CD14-positive monocyte (primary cell): ENCODE results near the gene CTDSPL. TPM values are rescaled to one million over a fixed set of nuclear protein-coding genes. Genes with fewer than 3 reads are reported as not detected.

Experiments
- DNase-seq, 3 donors: peaks; one replicate each; pipeline ENCODE4 v3.0.0-alpha.2; 2011 to 2022
- H2AFZ ChIP-seq: 2 replicates; pipeline ENCODE4 v1.6.0; 2012; ENCODE audit warnings: mild to moderate bottlenecking, low read depth, low read length, inconsistent platforms; ENCODE audit not compliant: insufficient read depth, poor library complexity, severe bottlenecking
- H3K27ac ChIP-seq, 2 donors: 1 replicate in 1 of 2; 2 replicates in 1 of 2; pipeline ENCODE4 v1.5.1; 2012 to 2013; ENCODE audit warnings: low read length in 2 of 2, control low read depth in 1 of 2, inconsistent platforms in 1 of 2, low read depth in 1 of 2, mild to moderate bottlenecking in 1 of 2
- H3K27me3 ChIP-seq, 2 donors: one replicate each; pipeline versions ENCODE4 v1.6.0 to v1.6.1; 2011 to 2013; ENCODE audit warnings: low read length in 2 of 2; ENCODE audit not compliant: control insufficient read depth in 2 of 2, insufficient read depth in 2 of 2
- H3K36me3 ChIP-seq, 2 donors: replicated peaks in 1 of 2; 1 replicate in 1 of 2; 2 replicates in 1 of 2; pipeline versions ENCODE4 v1.5.1 to v1.6.1; 2012 to 2013; ENCODE audit warnings: low read length in 2 of 2, control low read depth in 1 of 2, inconsistent platforms in 1 of 2, mild to moderate bottlenecking in 1 of 2; ENCODE audit not compliant: insufficient read depth in 2 of 2, control insufficient read depth in 1 of 2
- H3K4me1 ChIP-seq, 2 donors: 1 replicate in 1 of 2; 2 replicates in 1 of 2; pipeline versions ENCODE4 v1.5.1 to v1.6.1; 2012 to 2013; ENCODE audit warnings: low read length in 2 of 2, control low read depth in 1 of 2, inconsistent platforms in 1 of 2, mild to moderate bottlenecking in 1 of 2, moderate library complexity in 1 of 2; ENCODE audit not compliant: insufficient read depth in 2 of 2, control insufficient read depth in 1 of 2
- H3K4me2 ChIP-seq: replicated peaks from 2 replicates; pipeline ENCODE3; 2012; ENCODE audit warnings: low read length, moderate library complexity, mild to moderate bottlenecking; ENCODE audit not compliant: poor library complexity, severe bottlenecking; ENCODE audit errors: extremely low read depth
- H3K4me3 ChIP-seq, 3 experiments: fragments of 200-600 bp in 1 of 3; sonication (generic) in 1 of 3; replicated peaks in 1 of 3; 1 replicate in 2 of 3; 2 replicates in 1 of 3; pipeline ENCODE4 v1.5.1; 2011 to 2013; ENCODE audit warnings: low read length in 3 of 3, mild to moderate bottlenecking in 3 of 3, control low read depth in 2 of 3, low read depth in 2 of 3, inconsistent platforms in 1 of 3, moderate library complexity in 1 of 3
- H3K79me2 ChIP-seq: 2 replicates; pipeline ENCODE4 v1.6.0; 2012; ENCODE audit warnings: mild to moderate bottlenecking, control low read depth, inconsistent platforms, low read length, moderate library complexity; ENCODE audit not compliant: insufficient read depth
- H3K9ac ChIP-seq: 2 replicates; pipeline ENCODE4 v1.6.0; 2017; ENCODE audit warnings: low read length, mild to moderate bottlenecking; ENCODE audit not compliant: insufficient read depth, poor library complexity, severe bottlenecking
- H3K9me3 ChIP-seq, 2 donors: replicated peaks in 1 of 2; 1 replicate in 1 of 2; 2 replicates in 1 of 2; pipeline versions ENCODE4 v1.5.1 to v1.6.1; 2012 to 2013; ENCODE audit warnings: low read length in 2 of 2, control low read depth in 1 of 2; ENCODE audit not compliant: control insufficient read depth in 1 of 2, insufficient read depth in 1 of 2
- H4K20me1 ChIP-seq: 2 replicates; pipeline ENCODE4 v1.6.0; 2012; ENCODE audit warnings: mild to moderate bottlenecking, low read length, control low read depth, moderate library complexity; ENCODE audit not compliant: insufficient read depth
- H3K27ac Mint-ChIP-seq, 7 donors: one replicate each; pipeline ENCODE4 v1.8.0; 2020; ENCODE audit warnings: mild to moderate bottlenecking in 7 of 7, mixed read lengths in 7 of 7, moderate library complexity in 6 of 7, inconsistent platforms in 2 of 7
- H3K27me3 Mint-ChIP-seq, 3 donors: one replicate each; pipeline ENCODE4 v1.8.0; 2021 to 2022; ENCODE audit warnings: low read depth in 3 of 3, mild to moderate bottlenecking in 3 of 3, mixed read lengths in 3 of 3, moderate library complexity in 3 of 3, inconsistent platforms in 1 of 3
- H3K36me3 Mint-ChIP-seq, 2 donors: one replicate each; pipeline ENCODE4 v1.8.0; 2020; ENCODE audit warnings: mixed read lengths in 2 of 2, inconsistent platforms in 1 of 2, mild to moderate bottlenecking in 1 of 2
- H3K4me1 Mint-ChIP-seq: one replicate; pipeline ENCODE4 v1.8.0; 2020; ENCODE audit warnings: mild to moderate bottlenecking, mixed read lengths
- H3K4me3 Mint-ChIP-seq, 2 donors: one replicate each; pipeline ENCODE4 v1.8.0; 2020; ENCODE audit warnings: mild to moderate bottlenecking in 2 of 2, mixed read lengths in 2 of 2, moderate library complexity in 1 of 2
- H3K9me3 Mint-ChIP-seq, 7 donors: one replicate each; pipeline ENCODE4 v1.8.0; 2020 to 2022; ENCODE audit warnings: mixed read lengths in 7 of 7, mild to moderate bottlenecking in 6 of 7, moderate library complexity in 6 of 7, inconsistent platforms in 2 of 7
- CTCF ChIP-seq: fragments of 200-600 bp; IDR thresholded peaks from one replicate; pipeline ENCODE4 v1.8.0; 2022; ENCODE audit warnings: antibody characterized with exemption, mild to moderate bottlenecking
- WGBS: methylation state at CpG from one replicate; pipeline ENCODE4 v1.1.5; 2013; ENCODE audit warnings: missing lambda C conversion rate; ENCODE audit not compliant: insufficient coverage; 5-methylcytosine and 5-hydroxymethylcytosine counted together
- intact Hi-C, 2 donors: fragments of 100-400 bp; cut with micrococcal nuclease; formaldehyde crosslinking; loops; one replicate each; pipeline versions ENCODE4 v1.15.0 to v1.15.1; 2023
- polyA plus RNA-seq, 3 donors: library from polyadenylated mRNA; depleted of rRNA in 1 of 3; unstranded in 2 of 3; stranded (reverse) in 1 of 3; fragments of 300-500 nt in 2 of 3; fragments of >200 nt in 1 of 3; fragmentation: Illumina TruSeq in 2 of 3; gene quantifications; 1 replicate in 2 of 3; 2 replicates in 1 of 3; pipeline ENCODE4 v1.2.3, GENCODE V29; 2012 to 2021

CTDSPL gene
- polyA plus RNA-seq, 3 donors, result 0.15 to 0.69 (median 0.33) TPM

- Histone ChIP-seq H3K36me3 (no peaks in the 10 kb centered on the region), H3K27me3 (no peaks in the 10 kb centered on the region), H3K27ac (no peak overlapping the region), H3K4me1 (no peaks in the 10 kb centered on the region), H4K20me1 (no peaks in the 10 kb centered on the region), H3K9me3 (no peaks in the 10 kb centered on the region), H2AFZ (no peak overlapping the region), H3K79me2 (no peaks in the 10 kb centered on the region), H3K9ac (no peak overlapping the region), H3K4me2 (no peak overlapping the region), H3K4me3 (no peak overlapping the region)
- no peak for TF ChIP-seq CTCF
- intact Hi-C loops, result no loop called here
- WGBS, result no CpG with 5 or more reads among the region's 9 CpGs
- H3K9me3 Mint-ChIP-seq, result peaks cover 0 to 3% (median 0%) of the 10 kb centered on the region in 7 donors
- peaks cover 0 to 4% (median 0%) of the 10 kb centered on the region in 3 donors for H3K27me3 Mint-ChIP-seq
- no peaks in the 10 kb centered on the region for H3K36me3 Mint-ChIP-seq
- no peak overlapping the region for H3K4me3 Mint-ChIP-seq
- no peak for DNase-seq
- H3K27ac Mint-ChIP-seq, result no peak overlapping the region
- no peaks in the 10 kb centered on the region for H3K4me1 Mint-ChIP-seq
Measured at GRCh38 chr3:37824090-37824953, 37.4 kb upstream of the CTDSPL start.

- H3K36me3 ChIP-seq, result no peaks in the 10 kb centered on the region
- Mint-ChIP-seq H3K9me3 (peaks cover 0 to 5% (median 0%) of the 10 kb centered on the region in 7 donors), H3K4me1 (no peaks in the 10 kb centered on the region), H3K4me3 (no peak overlapping the region), H3K27me3 (peaks cover 0 to 4% (median 0%) of the 10 kb centered on the region in 3 donors), H3K36me3 (no peaks in the 10 kb centered on the region), H3K27ac (no peak overlapping the region)
- no peak overlapping the region for H3K9ac ChIP-seq
- H3K9me3 ChIP-seq, result no peaks in the 10 kb centered on the region
- no peak overlapping the region for H3K27ac ChIP-seq
- H2AFZ ChIP-seq, result no peak overlapping the region
- no peak for DNase-seq
- WGBS, result no CpG with 5 or more reads among the region's 1 CpG
- no peaks in the 10 kb centered on the region for H4K20me1 ChIP-seq
- no peaks in the 10 kb centered on the region for H3K4me1 ChIP-seq
- H3K4me2 ChIP-seq, result no peak overlapping the region
- no peak for TF ChIP-seq CTCF
- no peak overlapping the region for H3K4me3 ChIP-seq
- no peaks in the 10 kb centered on the region for H3K79me2 ChIP-seq
- no peaks in the 10 kb centered on the region for H3K27me3 ChIP-seq
- intact Hi-C loops, result no loop called here
Measured at GRCh38 chr3:37824954-37825328, 36.7 kb upstream of the CTDSPL start.
